Endometrial microvascular endothelial cells (primary cell): ENCODE results near the gene RABGAP1L. TPM values are rescaled to one million over a fixed set of nuclear protein-coding genes. Genes with fewer than 3 reads are reported as not detected.
"Not testable (repeated sequence)": the region's sequence is repeated elsewhere in the genome, so short reads cannot be mapped to it uniquely, and the experiment has no call there.

Source experiments
- in situ Hi-C: cut with HindIII; loops from 2 replicates; pipeline ENCODE4 v1.10.0; 2017; ENCODE audit warnings: low sequenced_read_pairs, low pct_unique_long_range_greater_than_20kb; ENCODE audit errors: inconsistent ontology term
- total RNA-seq: library from RNA; depleted of rRNA; stranded (reverse); fragments of >200 nt; gene quantifications from one replicate; pipeline ENCODE4 v1.2.3, GENCODE V29; 2015; ENCODE audit errors: inconsistent ontology term

RABGAP1L gene
- total RNA-seq, 1 donor from 2014 or later, result 15.5 TPM

- in situ Hi-C loops, result no loop called here
These were observed 627.4 kb downstream of the RABGAP1L start for GRCh38 chr1:174786760-174787159.

GRCh38 chr1:174788981-174789380 is 629.7 kb downstream of the RABGAP1L start:
- in situ Hi-C loops, result no loop called here

- in situ Hi-C loops, result no loop called here
These were observed 630.1 kb downstream of the RABGAP1L start for GRCh38 chr1:174789399-174789798.

- in situ Hi-C loops, result no loop called here
These were observed 632.5 kb downstream of the RABGAP1L start for GRCh38 chr1:174791863-174792262.

- in situ Hi-C loops, result no loop called here
These were observed 635.5 kb downstream of the RABGAP1L start for GRCh38 chr1:174794861-174795260.

- in situ Hi-C loops, result no loop called here
These were observed 636.5 kb downstream of the RABGAP1L start for GRCh38 chr1:174795806-174796205.

GRCh38 chr1:174797398-174797797 is 638.1 kb downstream of the RABGAP1L start:
- in situ Hi-C loops, result no loop called here

GRCh38 chr1:174799136-174799479 is 639.8 kb downstream of the RABGAP1L start:
- in situ Hi-C loops, result no loop called here

GRCh38 chr1:174800216-174800851 is 641.0 kb downstream of the RABGAP1L start:
- in situ Hi-C loops, result no loop called here

GRCh38 chr1:174800876-174801275 is 641.6 kb downstream of the RABGAP1L start:
- in situ Hi-C loops, result no loop called here

- in situ Hi-C loops, result no loop called here
These were observed 650.5 kb downstream of the RABGAP1L start for GRCh38 chr1:174809755-174810280.

GRCh38 chr1:174812016-174812415 is 652.7 kb downstream of the RABGAP1L start:
- in situ Hi-C loops, result no loop called here

GRCh38 chr1:174812656-174813055 is 653.3 kb downstream of the RABGAP1L start:
- in situ Hi-C loops, result no loop called here

- in situ Hi-C loops, result no loop called here
These were observed 655.7 kb downstream of the RABGAP1L start for GRCh38 chr1:174815036-174815435.

GRCh38 chr1:174815474-174815908 is 656.2 kb downstream of the RABGAP1L start:
- in situ Hi-C loops, result no loop called here

GRCh38 chr1:174816621-174817020 is 657.3 kb downstream of the RABGAP1L start:
- in situ Hi-C loops, result not testable (repeated sequence)

- in situ Hi-C loops, result no loop called here
These were observed 658.8 kb downstream of the RABGAP1L start for GRCh38 chr1:174818014-174818616.

GRCh38 chr1:174818951-174819350 is 659.6 kb downstream of the RABGAP1L start:
- in situ Hi-C loops, result no loop called here

GRCh38 chr1:174819596-174819995 is 660.3 kb downstream of the RABGAP1L start:
- in situ Hi-C loops, result no loop called here

GRCh38 chr1:174825127-174825526 is 665.8 kb downstream of the RABGAP1L start:
- in situ Hi-C loops, result no loop called here

- in situ Hi-C loops, result no loop called here
These were observed 666.5 kb downstream of the RABGAP1L start for GRCh38 chr1:174825806-174826205.
